SK-N-SH (cell line): ENCODE results near the gene GCNT2. TPM values are rescaled to one million over a fixed set of nuclear protein-coding genes. Genes with fewer than 3 reads are reported as not detected.

Experiments used
- CTCF ChIA-PET: fragments of 300-600, 350-600 bp; formaldehyde crosslinking; extraction: SDS; loops from one replicate; lab custom pipeline; 2021; lab: Yijun Ruan, JAX
- POLR2A ChIA-PET: fragments of 350-600 bp; sonication (Branson Sonifier 250); formaldehyde crosslinking; extraction: SDS; loops from one replicate; lab custom pipeline; 2020; ENCODE audit warnings: antibody characterized with exemption, inconsistent platforms; lab: Yijun Ruan, JAX
- DNase-seq: peaks from one replicate; pipeline ENCODE4 v3.0.0; 2012
- H2AFZ ChIP-seq: fragments of 200-600 bp; sonication (generic); 2 replicates; pipeline ENCODE4 v1.8.1; 2016; ENCODE audit warnings: antibody characterized with exemption, mild to moderate bottlenecking, low read depth
- H3F3A ChIP-seq: fragments of 200-600 bp; sonication (generic); replicated peaks from 2 replicates; pipeline ENCODE3; 2016; ENCODE audit warnings: antibody characterized with exemption, mild to moderate bottlenecking; ENCODE audit not compliant: insufficient read depth
- H3K27ac ChIP-seq, 2 experiments: fragments of 200-500 bp in 1 of 2; fragments of 200-600 bp in 1 of 2; sonication (Bioruptor generic) in 1 of 2; sonication (generic), shearing (Covaris generic) in 1 of 2; 2 replicates each; pipeline versions ENCODE4 v1.5.1 to v1.6.1; 2014 to 2016; ENCODE audit warnings: low read depth in 2 of 2, inconsistent platforms in 1 of 2, low read length in 1 of 2, mild to moderate bottlenecking in 1 of 2, mixed read lengths in 1 of 2
- H3K27me3 ChIP-seq: fragments of 200-600 bp; sonication (generic), shearing (Covaris generic); 2 replicates; pipeline ENCODE4 v1.6.1; 2016; ENCODE audit warnings: mixed run types; ENCODE audit not compliant: insufficient read depth
- H3K36me3 ChIP-seq, 2 experiments: fragments of 200-500 bp in 1 of 2; fragments of 200-600 bp in 1 of 2; sonication (Bioruptor generic) in 1 of 2; sonication (generic) in 1 of 2; replicated peaks in 1 of 2; 2 replicates each; pipeline versions ENCODE3 to v1.5.1; 2014 to 2016; ENCODE audit warnings: low read length in 1 of 2, mild to moderate bottlenecking in 1 of 2; ENCODE audit not compliant: insufficient read depth in 2 of 2, control insufficient read depth in 1 of 2
- H3K4me1 ChIP-seq, 2 experiments: fragments of 200-500 bp in 1 of 2; fragments of 200-600 bp in 1 of 2; sonication (Bioruptor generic) in 1 of 2; sonication (generic), shearing (Covaris generic) in 1 of 2; 2 replicates each; pipeline versions ENCODE4 v1.5.1 to v1.6.1; 2014 to 2016; ENCODE audit warnings: low read depth in 1 of 2, low read length in 1 of 2, mixed run types in 1 of 2; ENCODE audit not compliant: insufficient read depth in 2 of 2, control insufficient read depth in 1 of 2
- H3K4me2 ChIP-seq: fragments of 200-600 bp; sonication (generic), shearing (Covaris generic); 2 replicates; pipeline ENCODE4 v1.6.1; 2017; ENCODE audit warnings: mixed run types
- H3K4me3 ChIP-seq, 2 experiments: fragments of 200-500 bp in 1 of 2; fragments of 200-600 bp in 1 of 2; sonication (Bioruptor generic) in 1 of 2; sonication (generic), shearing (Covaris generic) in 1 of 2; 2 replicates each; pipeline versions ENCODE4 v1.5.1 to v1.8.1; 2014 to 2016; ENCODE audit warnings: low read depth in 2 of 2, inconsistent platforms in 1 of 2, low read length in 1 of 2, mild to moderate bottlenecking in 1 of 2, mixed read lengths in 1 of 2, moderate library complexity in 1 of 2
- H3K79me2 ChIP-seq: fragments of 200-600 bp; sonication (generic); 2 replicates; pipeline ENCODE4 v1.8.1; 2017; ENCODE audit warnings: mild to moderate bottlenecking; ENCODE audit not compliant: insufficient read depth
- H3K9ac ChIP-seq: fragments of 200-600 bp; sonication (generic); 2 replicates; pipeline ENCODE4 v1.6.1; 2017; ENCODE audit warnings: mixed run types
- H3K9me2 ChIP-seq: fragments of 200-600 bp; sonication (generic); 2 replicates; pipeline ENCODE4 v1.6.1; 2017; ENCODE audit warnings: mixed run types
- H3K9me3 ChIP-seq: fragments of 200-600 bp; sonication (generic); 2 replicates; pipeline ENCODE4 v1.6.1; 2017; ENCODE audit warnings: mixed run types, mild to moderate bottlenecking, moderate library complexity
- H4K20me1 ChIP-seq: fragments of 200-600 bp; sonication (generic); 2 replicates; pipeline ENCODE4 v1.6.1; 2017; ENCODE audit warnings: mild to moderate bottlenecking, mixed run types; ENCODE audit not compliant: insufficient read depth
- CHD2 ChIP-seq: fragments of 150-350 bp; IDR thresholded peaks from 2 replicates; pipeline ENCODE4 v1.6.1; 2018; ENCODE audit warnings: low read length; ENCODE audit not compliant: partially characterized antibody
- EZH2phosphoT487 ChIP-seq: fragments of 200-600 bp; sonication (generic); IDR thresholded peaks from 2 replicates; pipeline ENCODE4 v1.6.1; 2017; ENCODE audit warnings: low read depth, mixed run types, mild to moderate bottlenecking, antibody characterized with exemption, moderate library complexity, borderline replicate concordance
- GABPA ChIP-seq: IDR thresholded peaks from 2 replicates; pipeline ENCODE4 v1.4.0; 2012; ENCODE audit warnings: low read depth, mild to moderate bottlenecking
- GATA2 ChIP-seq: sonication (generic); formaldehyde crosslinking; IDR thresholded peaks from 2 replicates; pipeline ENCODE4 v1.5.0; 2020; ENCODE audit warnings: mild to moderate bottlenecking, missing genetic modification reagents
- NRF1 ChIP-seq: IDR thresholded peaks from 2 replicates; pipeline ENCODE4 v1.6.1; 2012; ENCODE audit warnings: low read depth, mild to moderate bottlenecking, low read length
- RAD21 ChIP-seq: IDR thresholded peaks from 2 replicates; pipeline ENCODE4 v1.6.1; 2012; ENCODE audit warnings: mild to moderate bottlenecking, low read length
- RFX5 ChIP-seq: IDR thresholded peaks from 2 replicates; pipeline ENCODE4 v1.6.1; 2012; ENCODE audit warnings: mild to moderate bottlenecking, improper control_type of control experiment, low read length
- RXRA ChIP-seq: IDR thresholded peaks from 2 replicates; pipeline ENCODE4 v1.4.0; 2012; ENCODE audit warnings: low read depth, mild to moderate bottlenecking, borderline replicate concordance
- SIN3A ChIP-seq: IDR thresholded peaks from 2 replicates; pipeline ENCODE4 v1.6.1; 2012; ENCODE audit warnings: low read depth, mild to moderate bottlenecking, low read length, moderate library complexity, borderline replicate concordance
- TAF1 ChIP-seq: IDR thresholded peaks from 2 replicates; pipeline ENCODE4 v1.6.1; 2012; ENCODE audit warnings: low read depth, mild to moderate bottlenecking, low read length, moderate library complexity, borderline replicate concordance
- TCF12 ChIP-seq: IDR thresholded peaks from 2 replicates; pipeline ENCODE4 v1.4.0; 2012
- TEAD4 ChIP-seq: IDR thresholded peaks from 2 replicates; pipeline ENCODE4 v1.4.0; 2012; ENCODE audit warnings: mild to moderate bottlenecking, borderline replicate concordance; ENCODE audit not compliant: insufficient read depth
- YY1 ChIP-seq: IDR thresholded peaks from 2 replicates; pipeline ENCODE4 v1.4.0; 2012; ENCODE audit warnings: low read depth, mild to moderate bottlenecking
- WGBS: methylation state at CpG from one replicate; pipeline ENCODE4 v1.1.6; 2017; ENCODE audit warnings: low lambda C conversion rate; 5-methylcytosine and 5-hydroxymethylcytosine counted together
- polyA plus RNA-seq, 3 experiments: library from polyadenylated mRNA; depleted of rRNA; stranded (reverse); fragments of >200 nt; gene quantifications; 2 replicates each; pipeline ENCODE4 v1.2.3, GENCODE V29; 2012
- TF ChIP-seq, protein P1 (sequence below): fragments of 200-600 bp; sonication (generic); IDR thresholded peaks from 2 replicates; pipeline ENCODE4 v1.6.1; 2017; ENCODE audit warnings: antibody characterized with exemption, mild to moderate bottlenecking, moderate library complexity
- TF ChIP-seq, protein P2 (sequence below): IDR thresholded peaks from 2 replicates; pipeline ENCODE4 v1.4.0; 2012; ENCODE audit warnings: low read depth
- TF ChIP-seq, protein P3 (sequence below): IDR thresholded peaks from 2 replicates; pipeline ENCODE4; 2012
- TF ChIP-seq, protein P4 (sequence below): IDR thresholded peaks from 2 replicates; pipeline ENCODE4 v1.4.0; 2012; ENCODE audit warnings: low read depth, borderline replicate concordance
- TF ChIP-seq, protein P5 (sequence below): IDR thresholded peaks from 2 replicates; pipeline ENCODE4 v1.4.0; 2012; ENCODE audit warnings: low read depth, borderline replicate concordance

Gene GCNT2
- polyA plus RNA-seq, 1 of the 3 experiments (the other 2 are of a cell fraction): 0.13 TPM

DNA sequence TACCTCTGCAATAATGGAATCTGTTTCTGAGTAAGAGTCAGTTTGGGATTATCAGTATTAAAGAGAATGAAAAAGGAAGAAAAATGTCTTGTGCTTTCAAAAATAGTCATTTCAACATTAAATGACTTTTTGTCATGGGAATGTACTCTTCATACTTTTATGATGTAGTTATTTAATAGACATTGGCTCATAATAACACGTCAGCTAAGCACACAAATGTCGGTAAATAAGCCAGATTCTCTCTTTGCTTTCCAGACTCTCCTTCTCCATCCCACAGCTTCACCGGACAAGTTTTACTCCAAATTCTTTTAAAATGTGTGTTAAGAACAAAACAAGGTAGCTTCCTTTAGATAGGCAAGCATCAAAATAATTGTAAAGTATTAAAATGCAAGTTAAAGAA lies 97.3 kb downstream of the GCNT2 start (continued):
- TF ChIP-seq, protein P1, sequence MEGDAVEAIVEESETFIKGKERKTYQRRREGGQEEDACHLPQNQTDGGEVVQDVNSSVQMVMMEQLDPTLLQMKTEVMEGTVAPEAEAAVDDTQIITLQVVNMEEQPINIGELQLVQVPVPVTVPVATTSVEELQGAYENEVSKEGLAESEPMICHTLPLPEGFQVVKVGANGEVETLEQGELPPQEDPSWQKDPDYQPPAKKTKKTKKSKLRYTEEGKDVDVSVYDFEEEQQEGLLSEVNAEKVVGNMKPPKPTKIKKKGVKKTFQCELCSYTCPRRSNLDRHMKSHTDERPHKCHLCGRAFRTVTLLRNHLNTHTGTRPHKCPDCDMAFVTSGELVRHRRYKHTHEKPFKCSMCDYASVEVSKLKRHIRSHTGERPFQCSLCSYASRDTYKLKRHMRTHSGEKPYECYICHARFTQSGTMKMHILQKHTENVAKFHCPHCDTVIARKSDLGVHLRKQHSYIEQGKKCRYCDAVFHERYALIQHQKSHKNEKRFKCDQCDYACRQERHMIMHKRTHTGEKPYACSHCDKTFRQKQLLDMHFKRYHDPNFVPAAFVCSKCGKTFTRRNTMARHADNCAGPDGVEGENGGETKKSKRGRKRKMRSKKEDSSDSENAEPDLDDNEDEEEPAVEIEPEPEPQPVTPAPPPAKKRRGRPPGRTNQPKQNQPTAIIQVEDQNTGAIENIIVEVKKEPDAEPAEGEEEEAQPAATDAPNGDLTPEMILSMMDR: no peak
- no peak for TF ChIP-seq GABPA

DNA sequence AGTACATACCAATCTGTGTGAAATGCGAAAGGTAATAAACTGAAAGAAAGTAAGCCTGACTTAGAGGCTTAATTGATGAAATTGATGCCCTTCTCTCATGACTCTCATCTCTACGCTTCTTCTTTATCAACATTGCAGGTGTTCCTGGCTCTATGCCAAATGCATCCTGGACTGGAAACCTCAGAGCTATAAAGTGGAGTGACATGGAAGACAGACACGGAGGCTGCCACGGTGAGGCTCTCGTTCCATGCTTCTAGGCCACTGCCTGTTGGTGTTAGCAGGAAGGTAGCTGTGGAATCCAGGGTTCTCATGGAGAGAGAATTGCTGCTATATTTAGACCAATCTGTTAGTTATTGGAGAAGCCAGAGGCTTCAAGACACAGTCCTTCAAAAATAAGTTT lies 100.1 kb downstream of the GCNT2 start:
- no peaks in the 10 kb centered on the region for H3K4me1 ChIP-seq
- ChIA-PET CTCF (interaction anchor here (1.0 kb wide), 1 partner anchor 24 kb away, joined by 3 read pairs; no protein-coding TSS in a partner anchor), POLR2A (no interaction called here)
- no peaks in the 10 kb centered on the region for H3K79me2 ChIP-seq
- no peak overlapping the region for H2AFZ ChIP-seq
- H3K36me3 ChIP-seq: no peaks in the 10 kb centered on the region
- no peak overlapping the region for H3K9ac ChIP-seq
- H3K27ac ChIP-seq: no peak overlapping the region
- TF ChIP-seq, protein P2, sequence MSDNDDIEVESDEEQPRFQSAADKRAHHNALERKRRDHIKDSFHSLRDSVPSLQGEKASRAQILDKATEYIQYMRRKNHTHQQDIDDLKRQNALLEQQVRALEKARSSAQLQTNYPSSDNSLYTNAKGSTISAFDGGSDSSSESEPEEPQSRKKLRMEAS: no peak
- TF ChIP-seq RAD21: no peak
- TF ChIP-seq TAF1: no peak
- TF ChIP-seq NRF1: no peak
- TF ChIP-seq, protein P1: no peak
- TF ChIP-seq GATA2 (CRISPR knock-in tag): no peak
- TF ChIP-seq TEAD4: no peak
- TF ChIP-seq EZH2phosphoT487: no peak
- TF ChIP-seq, protein P3, sequence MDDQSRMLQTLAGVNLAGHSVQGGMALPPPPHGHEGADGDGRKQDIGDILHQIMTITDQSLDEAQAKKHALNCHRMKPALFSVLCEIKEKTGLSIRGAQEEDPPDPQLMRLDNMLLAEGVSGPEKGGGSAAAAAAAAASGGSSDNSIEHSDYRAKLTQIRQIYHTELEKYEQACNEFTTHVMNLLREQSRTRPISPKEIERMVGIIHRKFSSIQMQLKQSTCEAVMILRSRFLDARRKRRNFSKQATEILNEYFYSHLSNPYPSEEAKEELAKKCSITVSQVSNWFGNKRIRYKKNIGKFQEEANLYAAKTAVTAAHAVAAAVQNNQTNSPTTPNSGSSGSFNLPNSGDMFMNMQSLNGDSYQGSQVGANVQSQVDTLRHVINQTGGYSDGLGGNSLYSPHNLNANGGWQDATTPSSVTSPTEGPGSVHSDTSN: no peak
- no peak for TF ChIP-seq SIN3A
- TF ChIP-seq, protein P4, sequence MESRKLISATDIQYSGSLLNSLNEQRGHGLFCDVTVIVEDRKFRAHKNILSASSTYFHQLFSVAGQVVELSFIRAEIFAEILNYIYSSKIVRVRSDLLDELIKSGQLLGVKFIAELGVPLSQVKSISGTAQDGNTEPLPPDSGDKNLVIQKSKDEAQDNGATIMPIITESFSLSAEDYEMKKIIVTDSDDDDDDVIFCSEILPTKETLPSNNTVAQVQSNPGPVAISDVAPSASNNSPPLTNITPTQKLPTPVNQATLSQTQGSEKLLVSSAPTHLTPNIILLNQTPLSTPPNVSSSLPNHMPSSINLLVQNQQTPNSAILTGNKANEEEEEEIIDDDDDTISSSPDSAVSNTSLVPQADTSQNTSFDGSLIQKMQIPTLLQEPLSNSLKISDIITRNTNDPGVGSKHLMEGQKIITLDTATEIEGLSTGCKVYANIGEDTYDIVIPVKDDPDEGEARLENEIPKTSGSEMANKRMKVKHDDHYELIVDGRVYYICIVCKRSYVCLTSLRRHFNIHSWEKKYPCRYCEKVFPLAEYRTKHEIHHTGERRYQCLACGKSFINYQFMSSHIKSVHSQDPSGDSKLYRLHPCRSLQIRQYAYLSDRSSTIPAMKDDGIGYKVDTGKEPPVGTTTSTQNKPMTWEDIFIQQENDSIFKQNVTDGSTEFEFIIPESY: no peak
- TF ChIP-seq, protein P5, sequence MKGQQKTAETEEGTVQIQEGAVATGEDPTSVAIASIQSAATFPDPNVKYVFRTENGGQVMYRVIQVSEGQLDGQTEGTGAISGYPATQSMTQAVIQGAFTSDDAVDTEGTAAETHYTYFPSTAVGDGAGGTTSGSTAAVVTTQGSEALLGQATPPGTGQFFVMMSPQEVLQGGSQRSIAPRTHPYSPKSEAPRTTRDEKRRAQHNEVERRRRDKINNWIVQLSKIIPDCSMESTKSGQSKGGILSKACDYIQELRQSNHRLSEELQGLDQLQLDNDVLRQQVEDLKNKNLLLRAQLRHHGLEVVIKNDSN: no peak
- no peak for TF ChIP-seq YY1
- no peak for TF ChIP-seq TCF12
- no peak for TF ChIP-seq CHD2
- TF ChIP-seq RXRA: no peak
- TF ChIP-seq RFX5: no peak
- H3K9me2 ChIP-seq: no peaks in the 10 kb centered on the region
- H3K27me3 ChIP-seq: no peaks in the 10 kb centered on the region
- WGBS: 96% methylated on average over 4 of the region's 5 CpGs
- no peak overlapping the region for H3K4me3 ChIP-seq
- no peaks in the 10 kb centered on the region for H3K9me3 ChIP-seq
- H3F3A ChIP-seq: no peaks in the 10 kb centered on the region
- no peaks in the 10 kb centered on the region for H4K20me1 ChIP-seq
- no peak overlapping the region for H3K4me2 ChIP-seq
- no peak for DNase-seq
